ENCODE data around the gene FCHSD2. TPM values are rescaled to one million over a fixed set of nuclear protein-coding genes. Genes with fewer than 3 reads are reported as not detected.

Gene FCHSD2
- total RNA-seq, 2 donors from 2014 or later: 12.1 to 20.9 TPM

- Histone ChIP-seq H3K27ac (no peak overlapping the region), H3K4me3 (no peak overlapping the region), H3K4me1 (no peaks in the 10 kb centered on the region), H3K36me3 (no peaks in the 10 kb centered on the region), H3K9me3 (no peaks in the 10 kb centered on the region), H3K27me3 (no peaks in the 10 kb centered on the region), H3K9ac (ENCODE audit: low read depth in 2 of 2, low read length in 2 of 2) (no peak overlapping the region)
- no peak for TF ChIP-seq CTCF (IDR thresholded peaks at IDR 0.05)
- no peak for DNase-seq
- intact Hi-C loops (cut with DNase I): no loop called here
Observed at GRCh38 chr11:73095613-73096012, 46.5 kb downstream of the FCHSD2 start.

- TF ChIP-seq CTCF (IDR thresholded peaks at IDR 0.05): no peak
- no peaks in the 10 kb centered on the region for H3K4me1 ChIP-seq
- no peak for DNase-seq
- no peaks in the 10 kb centered on the region for H3K36me3 ChIP-seq
- no peaks in the 10 kb centered on the region for H3K27me3 ChIP-seq
- H3K4me3 ChIP-seq: no peak overlapping the region
- H3K9me3 ChIP-seq: no peaks in the 10 kb centered on the region
- H3K9ac ChIP-seq (ENCODE audit: low read depth in 2 of 2, low read length in 2 of 2): no peak overlapping the region
- intact Hi-C loops (cut with DNase I): no loop called here
- no peak overlapping the region for H3K27ac ChIP-seq
Observed at GRCh38 chr11:73091521-73092305, 50.4 kb downstream of the FCHSD2 start.

- H3K4me3 ChIP-seq: no peak overlapping the region
- intact Hi-C loops (cut with DNase I): no loop called here
- no peaks in the 10 kb centered on the region for H3K27me3 ChIP-seq
- no peaks in the 10 kb centered on the region for H3K36me3 ChIP-seq
- H3K9ac ChIP-seq (ENCODE audit: low read depth in 2 of 2, low read length in 2 of 2): no peak overlapping the region
- no peak for DNase-seq
- no peak for TF ChIP-seq CTCF (IDR thresholded peaks at IDR 0.05)
- no peaks in the 10 kb centered on the region for H3K9me3 ChIP-seq
- H3K4me1 ChIP-seq: no peaks in the 10 kb centered on the region
- no peak overlapping the region for H3K27ac ChIP-seq
Observed at GRCh38 chr11:73087730-73088129, 54.4 kb downstream of the FCHSD2 start.

- H3K9me3 ChIP-seq: no peaks in the 10 kb centered on the region
- intact Hi-C loops (cut with DNase I): no loop called here
- DNase-seq: no peak
- TF ChIP-seq CTCF (IDR thresholded peaks at IDR 0.05): no peak
- no peak overlapping the region for H3K4me3 ChIP-seq
- H3K27ac ChIP-seq: no peak overlapping the region
- H3K9ac ChIP-seq (ENCODE audit: low read depth in 2 of 2, low read length in 2 of 2): no peak overlapping the region
- H3K36me3 ChIP-seq: no peaks in the 10 kb centered on the region
- no peaks in the 10 kb centered on the region for H3K27me3 ChIP-seq
- H3K4me1 ChIP-seq: no peaks in the 10 kb centered on the region
Observed at GRCh38 chr11:73085189-73085875, 56.8 kb downstream of the FCHSD2 start.

GRCh38 chr11:73078631-73079030 is 63.5 kb downstream of the FCHSD2 start:
- intact Hi-C loops (cut with DNase I): no loop called here
- Histone ChIP-seq H3K36me3 (no peaks in the 10 kb centered on the region), H3K27ac (no peak overlapping the region), H3K9me3 (no peaks in the 10 kb centered on the region), H3K27me3 (no peaks in the 10 kb centered on the region), H3K9ac (ENCODE audit: low read depth in 2 of 2, low read length in 2 of 2) (no peak overlapping the region), H3K4me1 (no peaks in the 10 kb centered on the region), H3K4me3 (no peak overlapping the region)
- no peak for TF ChIP-seq CTCF (IDR thresholded peaks at IDR 0.05)
- no peak for DNase-seq

Data from colonic mucosa (tissue), 4 donors.